HepG2 (cell line): ENCODE results near the gene NOC2L. TPM values are rescaled to one million over a fixed set of nuclear protein-coding genes. Genes with fewer than 3 reads are reported as not detected.

Experiments used
- CHCHD3 ChIP-seq: sonication (generic); formaldehyde crosslinking; IDR thresholded peaks from 2 replicates; pipeline ENCODE4 v1.8.0; 2022; ENCODE audit warnings: mild to moderate bottlenecking, missing genetic modification reagents, moderate library complexity
- DNMT1 ChIP-seq: sonication (generic); formaldehyde crosslinking; IDR thresholded peaks from 2 replicates; pipeline ENCODE4 v1.5.1; 2020; ENCODE audit warnings: mild to moderate bottlenecking, missing genetic modification reagents
- NBN ChIP-seq: fragments of 450-650 bp; conservative IDR thresholded peaks from 2 replicates; pipeline ENCODE4 v1.6.1; 2017
- SNAI1 ChIP-seq: sonication (generic); formaldehyde crosslinking; IDR thresholded peaks from 2 replicates; pipeline ENCODE4 v1.5.0; 2020; ENCODE audit warnings: mild to moderate bottlenecking, missing genetic modification reagents, borderline replicate concordance
- TAF1 ChIP-seq: sonication (generic); formaldehyde crosslinking; IDR thresholded peaks from 2 replicates; pipeline ENCODE4 v1.4.0; 2020; ENCODE audit warnings: missing genetic modification reagents
- TBX2 ChIP-seq: sonication (generic); formaldehyde crosslinking; IDR thresholded peaks from 2 replicates; pipeline ENCODE4 v1.5.0; 2020; ENCODE audit warnings: missing genetic modification reagents, mild to moderate bottlenecking, borderline replicate concordance
- TEAD3 ChIP-seq: optimal IDR thresholded peaks from 2 replicates; pipeline ENCODE3; 2016; ENCODE audit warnings: borderline replicate concordance
- TGIF2 ChIP-seq: IDR thresholded peaks from 2 replicates; pipeline ENCODE4 v1.6.1; 2016; ENCODE audit warnings: control low read depth, missing compliant biosample characterization
- YY1 ChIP-seq: IDR thresholded peaks from 2 replicates; pipeline ENCODE4 v1.6.1; 2011; ENCODE audit warnings: low read length, low read depth, moderate library complexity, mild to moderate bottlenecking; ENCODE audit not compliant: insufficient read depth, insufficient replicate concordance
- ZMYM4 ChIP-seq: sonication (generic); formaldehyde crosslinking; IDR thresholded peaks from 2 replicates; pipeline ENCODE4 v1.8.1; 2023; ENCODE audit warnings: mild to moderate bottlenecking, missing genetic modification reagents
- ZNF205 ChIP-seq: IDR thresholded peaks from 2 replicates; pipeline ENCODE4 v1.6.1; 2018; ENCODE audit warnings: missing biosample characterization, missing genetic modification reagents
- ZNF234 ChIP-seq: sonication (generic); formaldehyde crosslinking; conservative IDR thresholded peaks from 2 replicates; pipeline ENCODE4 v1.5.1; 2020; ENCODE audit warnings: mild to moderate bottlenecking, missing genetic modification reagents
- ZNF383 ChIP-seq: sonication (generic); formaldehyde crosslinking; IDR thresholded peaks from 2 replicates; pipeline ENCODE4 v1.4.0; 2020; ENCODE audit warnings: missing genetic modification reagents, mild to moderate bottlenecking, borderline replicate concordance
- ZNF652 ChIP-seq: IDR thresholded peaks from 2 replicates; pipeline ENCODE4 v1.6.1; 2016; ENCODE audit warnings: low read depth, borderline replicate concordance
- ZNF720 ChIP-seq: sonication (generic); formaldehyde crosslinking; IDR thresholded peaks from 2 replicates; pipeline ENCODE4 v1.4.0; 2020; ENCODE audit warnings: missing genetic modification reagents
- polyA plus RNA-seq, 8 experiments: library from polyadenylated mRNA; depleted of rRNA in 3 of 8; stranded (reverse) in 7 of 8; unstranded in 1 of 8; fragments of >200 nt; fragmentation: Illumina TruSeq in 4 of 8; extraction: Trizol in 4 of 8; gene quantifications; 2 replicates each; pipeline versions ENCODE4 v1.2.1 to v1.2.3, GENCODE V29; 2011 to 2016; ENCODE audit warnings: low read depth in 4 of 8, missing spikeins in 1 of 8, mixed read lengths in 1 of 8; ENCODE audit not compliant: insufficient read depth in 1 of 8
- total RNA-seq, 5 experiments: library from RNA; depleted of rRNA; stranded (reverse); fragments of >200 nt; fragmentation: Illumina TruSeq; extraction: Trizol; gene quantifications; 2 replicates each; pipeline ENCODE4 v1.2.3, GENCODE V29; 2016; ENCODE audit warnings: low read depth in 1 of 5
- TF ChIP-seq, protein P1 (sequence below): sonication (generic); formaldehyde crosslinking; IDR thresholded peaks from 2 replicates; pipeline ENCODE4 v1.9.0; 2021; ENCODE audit warnings: missing genetic modification reagents, borderline replicate concordance
- TF ChIP-seq, protein P2 (sequence below), 2 experiments: sonication (generic) in 1 of 2; formaldehyde crosslinking in 1 of 2; IDR thresholded peaks; 2 replicates each; pipeline versions ENCODE4 v1.4.0 to v1.6.1; 2016 to 2020; ENCODE audit warnings: borderline replicate concordance in 1 of 2, low read depth in 1 of 2, mild to moderate bottlenecking in 1 of 2, missing genetic modification reagents in 1 of 2
- TF ChIP-seq, protein P3 (sequence below): sonication (generic); formaldehyde crosslinking; IDR thresholded peaks from 2 replicates; pipeline ENCODE4 v1.4.0; 2020; ENCODE audit warnings: mild to moderate bottlenecking, missing genetic modification reagents
- TF ChIP-seq, protein P4 (sequence below): IDR thresholded peaks from 2 replicates; pipeline ENCODE4 v1.6.1; 2016; ENCODE audit warnings: mild to moderate bottlenecking

Gene NOC2L
- total and polyA plus RNA-seq, 2 of the 13 experiments (the other 11 are each of a cell fraction or from before 2014, with no cell fraction given) = 32.0 to 103 TPM

DNA sequence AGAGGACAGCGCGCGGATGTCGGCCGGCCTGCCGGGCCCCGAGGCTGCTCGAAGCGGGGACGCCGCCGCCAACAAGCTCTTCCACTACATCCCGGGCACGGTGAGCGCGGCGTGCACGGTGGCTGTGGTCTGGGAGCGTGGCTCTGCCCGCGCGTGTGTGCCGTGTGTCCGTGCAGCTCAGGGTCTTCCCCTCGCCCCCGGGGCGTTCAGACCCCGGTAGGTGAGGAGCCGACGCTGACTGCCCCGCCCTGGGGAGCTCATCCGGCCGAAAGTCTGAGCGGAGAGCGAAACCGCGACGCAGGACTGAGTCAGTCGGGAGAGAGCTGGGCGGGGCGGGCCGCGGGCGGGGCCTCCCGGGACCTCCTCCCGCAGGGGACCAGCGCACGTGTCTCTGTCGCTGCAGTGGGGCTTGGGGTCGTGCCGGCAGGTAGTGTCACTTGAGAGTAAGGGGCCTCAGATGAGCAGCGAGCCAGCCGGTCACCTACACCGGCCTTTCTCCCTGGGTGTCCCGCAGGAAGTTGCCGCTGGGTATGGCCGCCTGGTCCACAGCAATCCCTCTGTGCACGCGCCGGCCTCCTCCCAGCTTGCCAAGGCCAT, 7.7 kb upstream of the NOC2L start (continued):
- TF ChIP-seq, protein P1, sequence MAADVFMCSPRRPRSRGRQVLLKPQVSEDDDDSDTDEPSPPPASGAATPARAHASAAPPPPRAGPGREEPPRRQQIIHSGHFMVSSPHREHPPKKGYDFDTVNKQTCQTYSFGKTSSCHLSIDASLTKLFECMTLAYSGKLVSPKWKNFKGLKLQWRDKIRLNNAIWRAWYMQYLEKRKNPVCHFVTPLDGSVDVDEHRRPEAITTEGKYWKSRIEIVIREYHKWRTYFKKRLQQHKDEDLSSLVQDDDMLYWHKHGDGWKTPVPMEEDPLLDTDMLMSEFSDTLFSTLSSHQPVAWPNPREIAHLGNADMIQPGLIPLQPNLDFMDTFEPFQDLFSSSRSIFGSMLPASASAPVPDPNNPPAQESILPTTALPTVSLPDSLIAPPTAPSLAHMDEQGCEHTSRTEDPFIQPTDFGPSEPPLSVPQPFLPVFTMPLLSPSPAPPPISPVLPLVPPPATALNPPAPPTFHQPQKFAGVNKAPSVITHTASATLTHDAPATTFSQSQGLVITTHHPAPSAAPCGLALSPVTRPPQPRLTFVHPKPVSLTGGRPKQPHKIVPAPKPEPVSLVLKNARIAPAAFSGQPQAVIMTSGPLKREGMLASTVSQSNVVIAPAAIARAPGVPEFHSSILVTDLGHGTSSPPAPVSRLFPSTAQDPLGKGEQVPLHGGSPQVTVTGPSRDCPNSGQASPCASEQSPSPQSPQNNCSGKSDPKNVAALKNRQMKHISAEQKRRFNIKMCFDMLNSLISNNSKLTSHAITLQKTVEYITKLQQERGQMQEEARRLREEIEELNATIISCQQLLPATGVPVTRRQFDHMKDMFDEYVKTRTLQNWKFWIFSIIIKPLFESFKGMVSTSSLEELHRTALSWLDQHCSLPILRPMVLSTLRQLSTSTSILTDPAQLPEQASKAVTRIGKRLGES (CRISPR knock-in tag) = no peak
- peak; percentile 67; the same call in 1 of the 2 replicates for TF ChIP-seq TAF1 (CRISPR knock-in tag)
- no peak for TF ChIP-seq YY1
- TF ChIP-seq ZNF383 (CRISPR knock-in tag) = no peak
- TF ChIP-seq, protein P2, sequence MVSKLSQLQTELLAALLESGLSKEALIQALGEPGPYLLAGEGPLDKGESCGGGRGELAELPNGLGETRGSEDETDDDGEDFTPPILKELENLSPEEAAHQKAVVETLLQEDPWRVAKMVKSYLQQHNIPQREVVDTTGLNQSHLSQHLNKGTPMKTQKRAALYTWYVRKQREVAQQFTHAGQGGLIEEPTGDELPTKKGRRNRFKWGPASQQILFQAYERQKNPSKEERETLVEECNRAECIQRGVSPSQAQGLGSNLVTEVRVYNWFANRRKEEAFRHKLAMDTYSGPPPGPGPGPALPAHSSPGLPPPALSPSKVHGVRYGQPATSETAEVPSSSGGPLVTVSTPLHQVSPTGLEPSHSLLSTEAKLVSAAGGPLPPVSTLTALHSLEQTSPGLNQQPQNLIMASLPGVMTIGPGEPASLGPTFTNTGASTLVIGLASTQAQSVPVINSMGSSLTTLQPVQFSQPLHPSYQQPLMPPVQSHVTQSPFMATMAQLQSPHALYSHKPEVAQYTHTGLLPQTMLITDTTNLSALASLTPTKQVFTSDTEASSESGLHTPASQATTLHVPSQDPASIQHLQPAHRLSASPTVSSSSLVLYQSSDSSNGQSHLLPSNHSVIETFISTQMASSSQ (IDR thresholded peaks at IDR 0.05; ENCODE audit: low read depth) = no peak
- TF ChIP-seq, protein P2 (CRISPR knock-in tag; IDR thresholded peaks at IDR 0.05; ENCODE audit: borderline replicate concordance) = no peak
- TF ChIP-seq TEAD3 (CRISPR knock-in tag) = no peak
- TF ChIP-seq, protein P3, sequence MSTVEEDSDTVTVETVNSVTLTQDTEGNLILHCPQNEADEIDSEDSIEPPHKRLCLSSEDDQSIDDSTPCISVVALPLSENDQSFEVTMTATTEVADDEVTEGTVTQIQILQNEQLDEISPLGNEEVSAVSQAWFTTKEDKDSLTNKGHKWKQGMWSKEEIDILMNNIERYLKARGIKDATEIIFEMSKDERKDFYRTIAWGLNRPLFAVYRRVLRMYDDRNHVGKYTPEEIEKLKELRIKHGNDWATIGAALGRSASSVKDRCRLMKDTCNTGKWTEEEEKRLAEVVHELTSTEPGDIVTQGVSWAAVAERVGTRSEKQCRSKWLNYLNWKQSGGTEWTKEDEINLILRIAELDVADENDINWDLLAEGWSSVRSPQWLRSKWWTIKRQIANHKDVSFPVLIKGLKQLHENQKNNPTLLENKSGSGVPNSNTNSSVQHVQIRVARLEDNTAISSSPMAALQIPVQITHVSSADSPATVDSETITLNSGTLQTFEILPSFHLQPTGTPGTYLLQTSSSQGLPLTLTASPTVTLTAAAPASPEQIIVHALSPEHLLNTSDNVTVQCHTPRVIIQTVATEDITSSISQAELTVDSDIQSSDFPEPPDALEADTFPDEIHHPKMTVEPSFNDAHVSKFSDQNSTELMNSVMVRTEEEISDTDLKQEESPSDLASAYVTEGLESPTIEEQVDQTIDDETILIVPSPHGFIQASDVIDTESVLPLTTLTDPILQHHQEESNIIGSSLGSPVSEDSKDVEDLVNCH (CRISPR knock-in tag) = no peak
- TF ChIP-seq ZMYM4 = no peak
- TF ChIP-seq ZNF205 (CRISPR knock-in tag) = no peak
- TF ChIP-seq CHCHD3 = no peak
- TF ChIP-seq, protein P4, sequence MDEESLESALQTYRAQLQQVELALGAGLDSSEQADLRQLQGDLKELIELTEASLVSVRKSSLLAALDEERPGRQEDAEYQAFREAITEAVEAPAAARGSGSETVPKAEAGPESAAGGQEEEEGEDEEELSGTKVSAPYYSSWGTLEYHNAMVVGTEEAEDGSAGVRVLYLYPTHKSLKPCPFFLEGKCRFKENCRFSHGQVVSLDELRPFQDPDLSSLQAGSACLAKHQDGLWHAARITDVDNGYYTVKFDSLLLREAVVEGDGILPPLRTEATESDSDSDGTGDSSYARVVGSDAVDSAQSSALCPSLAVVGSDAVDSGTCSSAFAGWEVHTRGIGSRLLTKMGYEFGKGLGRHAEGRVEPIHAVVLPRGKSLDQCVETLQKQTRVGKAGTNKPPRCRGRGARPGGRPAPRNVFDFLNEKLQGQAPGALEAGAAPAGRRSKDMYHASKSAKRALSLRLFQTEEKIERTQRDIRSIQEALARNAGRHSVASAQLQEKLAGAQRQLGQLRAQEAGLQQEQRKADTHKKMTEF (CRISPR knock-in tag) = peak; percentile 78; the same call in 1 of the 2 replicates
- TF ChIP-seq ZNF234 (CRISPR knock-in tag) = no peak
- TF ChIP-seq NBN = no peak
- TF ChIP-seq SNAI1 (CRISPR knock-in tag) = peak; percentile 35; the same call in 1 of the 2 replicates
- no peak for TF ChIP-seq DNMT1 (CRISPR knock-in tag)
- no peak for TF ChIP-seq ZNF652 (CRISPR knock-in tag)
- no peak for TF ChIP-seq ZNF720 (CRISPR knock-in tag)
- TF ChIP-seq TBX2 = peak; percentile 77
- TF ChIP-seq TGIF2 (CRISPR knock-in tag) = no peak
